HG03457 (cell line): Measurements from ENCODE around the gene OR5J2.
"Not testable (repeated sequence)": the region's sequence is repeated elsewhere in the genome, so short reads cannot be mapped to it uniquely, and the experiment has no call there.

ENCODE experiments used
- ATAC-seq: cut with Tn5 transposase; IDR thresholded peaks from one replicate; pipeline ENCODE4 v1.9.1; 2021; ENCODE audit warnings: moderate number of reproducible peaks; ENCODE audit not compliant: unreplicated experiment

The OR5J2 gene

GRCh38 chr11:56176318-56176717 lies at the start of gene OR5J2:
TSS of gene OR5J2 (plus strand) at chr11:56176618. CDS start at chr11:56176618, 0 bp downstream.
- no peak for ATAC-seq

- ATAC-seq = no peak
Measured at GRCh38 chr11:56140151-56140661, 36.2 kb upstream of the OR5J2 start, which contains the start of gene OR8J3. TSS of gene OR8J3 (minus strand) at chr11:56140201. CDS start at chr11:56137718, 2,483 bp downstream.

GRCh38 chr11:56143681-56144080 lies 32.7 kb upstream of the OR5J2 start:
- not testable (repeated sequence) for ATAC-seq

GRCh38 chr11:56151376-56151775 lies 25.0 kb upstream of the OR5J2 start:
- no peak for ATAC-seq

GRCh38 chr11:56152333-56152732 lies 24.1 kb upstream of the OR5J2 start:
- no peak for ATAC-seq

GRCh38 chr11:56160217-56160616 lies 16.2 kb upstream of the OR5J2 start, which contains the start of gene OR8K5:
TSS of gene OR8K5 (minus strand) at chr11:56160317. CDS start at chr11:56160317, 0 bp downstream.
- ATAC-seq = no peak

GRCh38 chr11:56163804-56164203 lies 12.6 kb upstream of the OR5J2 start:
- no peak for ATAC-seq

GRCh38 chr11:56172256-56172830 lies 4.1 kb upstream of the OR5J2 start:
- ATAC-seq = no peak

- no peak for ATAC-seq
Measured at GRCh38 chr11:56183459-56183858, 7.0 kb downstream of the OR5J2 start.

- no peak for ATAC-seq
Measured at GRCh38 chr11:56188602-56189001, 12.2 kb downstream of the OR5J2 start.

- no peak for ATAC-seq
Measured at GRCh38 chr11:56196705-56197104, 20.3 kb downstream of the OR5J2 start.

GRCh38 chr11:56197367-56197766 lies 20.9 kb downstream of the OR5J2 start:
- ATAC-seq = no peak

- ATAC-seq = no peak
Measured at GRCh38 chr11:56207790-56208189, 31.4 kb downstream of the OR5J2 start.

GRCh38 chr11:56214537-56214936 lies 38.1 kb downstream of the OR5J2 start:
- ATAC-seq = no peak

GRCh38 chr11:56219735-56220134 lies 43.3 kb downstream of the OR5J2 start:
- not testable (repeated sequence) for ATAC-seq
